ENCODE measurements around the gene MGRN1. TPM values are rescaled to one million over a fixed set of nuclear protein-coding genes. Genes with fewer than 3 reads are reported as not detected.

MGRN1 gene
- total RNA-seq, 1 experiment from 2014 or later, result 22.7 TPM

- H3K27ac ChIP-seq (ENCODE audit: low read length), result no peak overlapping the region
- POLR2A ChIA-PET (ENCODE audit: unreplicated experiment), result no interaction called here
- intact Hi-C loops (cut with micrococcal nuclease), result no loop called here
Measured at GRCh38 chr16:4689091-4689671, 64.6 kb downstream of the MGRN1 start.

GRCh38 chr16:4689864-4690704, 65.5 kb downstream of the MGRN1 start:
- ATAC-seq (no peak), DNase-seq (no peak)
- Histone ChIP-seq H2AFZ (ENCODE audit: low read length) (no peak overlapping the region), H3K9me2 (replicated peaks; ENCODE audit: low read length) (no peaks in the 10 kb centered on the region), H3K9me3 (ENCODE audit: low read length) (no peaks in the 10 kb centered on the region), H3K27ac (ENCODE audit: low read length) (no peak overlapping the region), H4K20me1 (ENCODE audit: low read length) (no peaks in the 10 kb centered on the region), H3K27me3 (ENCODE audit: low read length) (no peaks in the 10 kb centered on the region), H3K36me3 (ENCODE audit: low read depth, low read length) (no peaks in the 10 kb centered on the region), H3K9ac (ENCODE audit: low read length) (no peak overlapping the region), H3K4me3 (ENCODE audit: low read length) (no peak overlapping the region), H3K4me2 (ENCODE audit: low read length) (no peak overlapping the region), H3F3A (ENCODE audit: low read length, unreplicated experiment) (no peaks in the 10 kb centered on the region), H3K4me1 (ENCODE audit: insufficient read depth, low read length) (peaks cover 5% of the 10 kb centered on the region; the same call in 1 of the 2 replicates), H3K79me2 (ENCODE audit: low read length) (0 out of 2 replicates have a peak, but pooled peaks cover 3% of the 10 kb centered on the region)
- intact Hi-C loops (cut with micrococcal nuclease), result no loop called here
- ChIA-PET CTCF (no interaction called here), POLR2A (ENCODE audit: unreplicated experiment) (no interaction called here)
- no TSS peak for BruUV-seq (replicated peaks)
- TF ChIP-seq EZH2 (IDR thresholded peaks at IDR 0.05; ENCODE audit: low read length, unreplicated experiment) (no peak), EZH2phosphoT487 (IDR thresholded peaks at IDR 0.05; ENCODE audit: borderline replicate concordance, low read length) (no peak)
- TF ChIP-seq, protein P1, sequence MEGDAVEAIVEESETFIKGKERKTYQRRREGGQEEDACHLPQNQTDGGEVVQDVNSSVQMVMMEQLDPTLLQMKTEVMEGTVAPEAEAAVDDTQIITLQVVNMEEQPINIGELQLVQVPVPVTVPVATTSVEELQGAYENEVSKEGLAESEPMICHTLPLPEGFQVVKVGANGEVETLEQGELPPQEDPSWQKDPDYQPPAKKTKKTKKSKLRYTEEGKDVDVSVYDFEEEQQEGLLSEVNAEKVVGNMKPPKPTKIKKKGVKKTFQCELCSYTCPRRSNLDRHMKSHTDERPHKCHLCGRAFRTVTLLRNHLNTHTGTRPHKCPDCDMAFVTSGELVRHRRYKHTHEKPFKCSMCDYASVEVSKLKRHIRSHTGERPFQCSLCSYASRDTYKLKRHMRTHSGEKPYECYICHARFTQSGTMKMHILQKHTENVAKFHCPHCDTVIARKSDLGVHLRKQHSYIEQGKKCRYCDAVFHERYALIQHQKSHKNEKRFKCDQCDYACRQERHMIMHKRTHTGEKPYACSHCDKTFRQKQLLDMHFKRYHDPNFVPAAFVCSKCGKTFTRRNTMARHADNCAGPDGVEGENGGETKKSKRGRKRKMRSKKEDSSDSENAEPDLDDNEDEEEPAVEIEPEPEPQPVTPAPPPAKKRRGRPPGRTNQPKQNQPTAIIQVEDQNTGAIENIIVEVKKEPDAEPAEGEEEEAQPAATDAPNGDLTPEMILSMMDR (conservative IDR thresholded peaks at IDR 0.05; ENCODE audit: low read depth, low read length), result no peak

More at GRCh38 chr16:4689091-4689671, 64.6 kb downstream of the MGRN1 start:
- TF ChIP-seq EZH2 (IDR thresholded peaks at IDR 0.05; ENCODE audit: low read length, unreplicated experiment) (no peak), EZH2phosphoT487 (IDR thresholded peaks at IDR 0.05; ENCODE audit: borderline replicate concordance, low read length) (no peak)
- TF ChIP-seq, protein P1 (conservative IDR thresholded peaks at IDR 0.05; ENCODE audit: low read depth, low read length), result no peak
- Histone ChIP-seq H3K9ac (ENCODE audit: low read length) (no peak overlapping the region), H3K36me3 (ENCODE audit: low read depth, low read length) (no peaks in the 10 kb centered on the region), H3K27me3 (ENCODE audit: low read length) (no peaks in the 10 kb centered on the region), H4K20me1 (ENCODE audit: low read length) (no peaks in the 10 kb centered on the region), H3K4me1 (ENCODE audit: insufficient read depth, low read length) (peaks cover 5% of the 10 kb centered on the region; the same call in 1 of the 2 replicates), H3K4me2 (ENCODE audit: low read length) (no peak overlapping the region), H2AFZ (ENCODE audit: low read length) (no peak overlapping the region), H3K79me2 (ENCODE audit: low read length) (0 out of 2 replicates have a peak, but pooled peaks cover 3% of the 10 kb centered on the region), H3K4me3 (ENCODE audit: low read length) (no peak overlapping the region), H3K9me2 (replicated peaks; ENCODE audit: low read length) (no peaks in the 10 kb centered on the region), H3K9me3 (ENCODE audit: low read length) (no peaks in the 10 kb centered on the region), H3F3A (ENCODE audit: low read length, unreplicated experiment) (no peaks in the 10 kb centered on the region)
- no TSS peak for BruUV-seq (replicated peaks)
- CTCF ChIA-PET, result no interaction called here
- no peak for ATAC-seq
- no peak for DNase-seq
